Nephron progenitor cell (in vitro differentiated cells): Measurements from ENCODE around the gene LTB4R.

Source experiments
- DNase-seq: peaks from one replicate; pipeline ENCODE4 v3.0.0; 2021
- H3K27ac Mint-ChIP-seq: 2 replicates; pipeline ENCODE4 v1.8.0; 2021; ENCODE audit warnings: mild to moderate bottlenecking, moderate library complexity, mixed read lengths
- H3K27me3 Mint-ChIP-seq: 2 replicates; pipeline ENCODE4 v1.8.0; 2021; ENCODE audit warnings: mild to moderate bottlenecking, low read depth, mixed read lengths; ENCODE audit not compliant: poor library complexity
- H3K36me3 Mint-ChIP-seq: 2 replicates; pipeline ENCODE4 v1.8.0; 2021; ENCODE audit warnings: low read depth, mixed read lengths
- H3K4me1 Mint-ChIP-seq: 2 replicates; pipeline ENCODE4 v1.8.0; 2021; ENCODE audit warnings: mixed read lengths
- H3K4me3 Mint-ChIP-seq: 2 replicates; pipeline ENCODE4 v1.8.0; 2021; ENCODE audit warnings: mild to moderate bottlenecking, moderate library complexity, mixed read lengths
- H3K9me3 Mint-ChIP-seq: 2 replicates; pipeline ENCODE4 v1.8.0; 2021; ENCODE audit warnings: mild to moderate bottlenecking, moderate library complexity, mixed read lengths
- TF ChIP-seq, protein P1 (sequence below): fragments of 200-600 bp; sonication (generic); IDR thresholded peaks from 2 replicates; pipeline ENCODE4 v1.5.0; 2021; ENCODE audit warnings: antibody characterized with exemption

LTB4R gene

DNA sequence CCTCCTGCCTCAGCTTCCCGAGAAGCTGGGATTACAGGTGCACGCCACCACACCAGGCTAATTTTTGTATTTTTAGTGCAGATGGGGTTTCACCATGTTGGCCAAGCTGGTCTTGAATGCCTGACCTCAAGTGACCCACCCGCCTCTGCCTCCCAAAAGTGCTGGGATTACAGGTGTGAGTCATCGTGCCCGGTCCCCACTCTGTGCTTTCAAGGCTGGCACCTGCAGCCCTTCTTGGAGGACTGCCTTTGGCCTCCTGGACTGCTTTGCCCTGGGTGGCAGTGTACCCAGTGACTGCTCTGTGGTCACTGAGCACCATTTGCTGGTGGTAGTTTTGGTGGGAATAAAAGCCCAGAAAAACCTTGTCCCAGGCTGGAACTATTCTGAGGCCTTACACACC lies 24.3 kb upstream of the LTB4R start:
- no peaks in the 10 kb centered on the region for H3K36me3 Mint-ChIP-seq
- peaks cover 2% of the 10 kb centered on the region for H3K27me3 Mint-ChIP-seq
- no peaks in the 10 kb centered on the region for H3K9me3 Mint-ChIP-seq
- peaks cover 10% of the 10 kb centered on the region for H3K4me1 Mint-ChIP-seq
- no peak overlapping the region for H3K27ac Mint-ChIP-seq
- no peak overlapping the region for H3K4me3 Mint-ChIP-seq
- TF ChIP-seq, protein P1, sequence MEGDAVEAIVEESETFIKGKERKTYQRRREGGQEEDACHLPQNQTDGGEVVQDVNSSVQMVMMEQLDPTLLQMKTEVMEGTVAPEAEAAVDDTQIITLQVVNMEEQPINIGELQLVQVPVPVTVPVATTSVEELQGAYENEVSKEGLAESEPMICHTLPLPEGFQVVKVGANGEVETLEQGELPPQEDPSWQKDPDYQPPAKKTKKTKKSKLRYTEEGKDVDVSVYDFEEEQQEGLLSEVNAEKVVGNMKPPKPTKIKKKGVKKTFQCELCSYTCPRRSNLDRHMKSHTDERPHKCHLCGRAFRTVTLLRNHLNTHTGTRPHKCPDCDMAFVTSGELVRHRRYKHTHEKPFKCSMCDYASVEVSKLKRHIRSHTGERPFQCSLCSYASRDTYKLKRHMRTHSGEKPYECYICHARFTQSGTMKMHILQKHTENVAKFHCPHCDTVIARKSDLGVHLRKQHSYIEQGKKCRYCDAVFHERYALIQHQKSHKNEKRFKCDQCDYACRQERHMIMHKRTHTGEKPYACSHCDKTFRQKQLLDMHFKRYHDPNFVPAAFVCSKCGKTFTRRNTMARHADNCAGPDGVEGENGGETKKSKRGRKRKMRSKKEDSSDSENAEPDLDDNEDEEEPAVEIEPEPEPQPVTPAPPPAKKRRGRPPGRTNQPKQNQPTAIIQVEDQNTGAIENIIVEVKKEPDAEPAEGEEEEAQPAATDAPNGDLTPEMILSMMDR = no peak
- DNase-seq = no peak

DNA sequence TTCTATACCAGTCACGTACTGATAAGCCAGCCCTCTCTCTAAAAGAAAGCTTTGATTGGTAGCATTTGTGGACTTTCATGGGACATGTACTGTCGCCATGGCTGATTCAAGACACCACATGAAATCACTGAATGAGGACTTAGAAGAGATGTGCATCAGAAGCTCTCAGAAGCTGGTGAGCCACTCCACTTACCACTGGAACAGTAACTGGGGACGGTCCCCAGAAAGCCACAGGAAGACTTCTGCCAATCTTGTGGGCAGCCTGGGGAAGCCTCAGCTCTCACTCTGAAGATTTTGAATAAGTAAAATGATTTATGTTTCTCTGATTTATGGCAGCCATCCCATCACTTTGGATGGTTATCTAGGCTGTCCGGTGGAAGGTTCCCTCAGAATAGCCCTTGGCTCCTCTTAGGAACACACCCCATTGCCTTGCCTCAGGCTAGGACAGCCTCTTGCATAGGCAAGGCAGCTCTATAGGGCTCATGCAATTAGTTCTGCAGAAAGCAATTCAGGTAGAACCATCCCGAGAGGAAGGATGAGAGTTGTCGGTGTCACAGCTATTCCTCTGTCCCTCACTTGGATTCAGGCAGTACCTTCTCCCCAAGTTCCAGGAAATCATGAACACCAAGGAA lies 21.5 kb upstream of the LTB4R start:
- Mint-ChIP-seq H3K9me3 (no peaks in the 10 kb centered on the region), H3K27me3 (no peaks in the 10 kb centered on the region), H3K36me3 (peaks cover 6% of the 10 kb centered on the region), H3K4me3 (no peak overlapping the region), H3K27ac (peak overlapping the region; percentile 48), H3K4me1 (peaks cover 10% of the 10 kb centered on the region)
- TF ChIP-seq, protein P1 = no peak
- DNase-seq = no peak

DNA sequence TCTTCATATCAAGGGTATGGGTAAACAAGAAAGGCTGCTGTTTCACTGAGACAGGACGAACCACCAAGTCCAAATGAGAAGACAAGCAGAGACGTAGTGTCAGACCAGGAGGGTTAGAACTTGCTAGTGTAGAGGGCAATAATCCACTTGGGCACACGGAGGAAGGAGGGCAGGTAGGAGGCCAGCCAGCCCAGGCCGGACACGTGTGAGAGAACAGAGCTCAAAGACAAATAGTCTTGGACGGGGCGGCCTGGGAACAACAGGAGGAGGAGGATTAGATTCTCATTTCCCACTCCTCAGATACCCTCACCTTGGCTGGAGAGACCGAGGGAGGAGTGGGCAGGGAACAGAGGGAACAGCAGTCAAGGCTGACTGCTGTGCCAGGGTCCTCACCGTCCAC lies 20.6 kb upstream of the LTB4R start:
- no peaks in the 10 kb centered on the region for H3K27me3 Mint-ChIP-seq
- TF ChIP-seq, protein P1 = no peak
- no peak overlapping the region for H3K27ac Mint-ChIP-seq

DNA sequence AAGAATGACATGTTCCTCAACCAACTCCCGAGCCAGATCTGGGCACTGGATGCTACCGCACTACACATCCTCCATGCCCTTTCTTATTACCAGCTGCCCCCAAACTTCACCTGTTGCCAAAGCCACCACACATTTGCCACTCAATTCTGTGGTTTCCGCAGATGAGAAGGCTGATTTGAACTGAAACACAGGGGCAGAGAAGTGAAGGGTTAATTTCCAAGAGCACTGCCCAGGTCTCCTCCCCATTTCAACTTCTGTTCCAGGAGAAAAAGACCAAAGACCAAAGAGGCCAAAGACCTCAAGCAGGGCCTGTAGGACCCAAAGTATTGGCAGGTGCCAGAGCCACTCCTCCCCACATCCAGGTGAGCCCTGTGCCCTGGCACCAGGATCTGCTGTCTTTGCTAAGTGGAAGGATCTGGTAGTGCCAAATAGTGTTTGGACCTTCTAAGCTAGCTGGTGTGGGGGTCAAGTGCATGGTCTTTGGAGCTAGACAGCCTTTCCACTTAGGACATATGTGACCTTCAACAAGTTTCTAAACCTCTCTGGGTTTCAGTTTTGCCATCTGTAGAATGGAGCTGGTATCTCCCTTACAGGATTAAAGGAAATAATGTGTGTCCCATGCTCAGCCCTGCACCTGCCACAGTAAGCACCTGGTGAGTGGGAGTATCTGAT lies 19.7 kb upstream of the LTB4R start:
- Mint-ChIP-seq H3K4me1 (peaks cover 17% of the 10 kb centered on the region), H3K36me3 (peaks cover 10% of the 10 kb centered on the region), H3K27ac (no peak overlapping the region), H3K27me3 (no peaks in the 10 kb centered on the region), H3K9me3 (no peaks in the 10 kb centered on the region), H3K4me3 (no peak overlapping the region)
- TF ChIP-seq, protein P1 = no peak
- DNase-seq = no peak

More for the DNA sequence above, 20.6 kb upstream of the LTB4R start:
- no peak for DNase-seq
- Mint-ChIP-seq H3K36me3 (peaks cover 10% of the 10 kb centered on the region), H3K9me3 (no peaks in the 10 kb centered on the region), H3K4me1 (peaks cover 10% of the 10 kb centered on the region), H3K4me3 (no peak overlapping the region)

DNA sequence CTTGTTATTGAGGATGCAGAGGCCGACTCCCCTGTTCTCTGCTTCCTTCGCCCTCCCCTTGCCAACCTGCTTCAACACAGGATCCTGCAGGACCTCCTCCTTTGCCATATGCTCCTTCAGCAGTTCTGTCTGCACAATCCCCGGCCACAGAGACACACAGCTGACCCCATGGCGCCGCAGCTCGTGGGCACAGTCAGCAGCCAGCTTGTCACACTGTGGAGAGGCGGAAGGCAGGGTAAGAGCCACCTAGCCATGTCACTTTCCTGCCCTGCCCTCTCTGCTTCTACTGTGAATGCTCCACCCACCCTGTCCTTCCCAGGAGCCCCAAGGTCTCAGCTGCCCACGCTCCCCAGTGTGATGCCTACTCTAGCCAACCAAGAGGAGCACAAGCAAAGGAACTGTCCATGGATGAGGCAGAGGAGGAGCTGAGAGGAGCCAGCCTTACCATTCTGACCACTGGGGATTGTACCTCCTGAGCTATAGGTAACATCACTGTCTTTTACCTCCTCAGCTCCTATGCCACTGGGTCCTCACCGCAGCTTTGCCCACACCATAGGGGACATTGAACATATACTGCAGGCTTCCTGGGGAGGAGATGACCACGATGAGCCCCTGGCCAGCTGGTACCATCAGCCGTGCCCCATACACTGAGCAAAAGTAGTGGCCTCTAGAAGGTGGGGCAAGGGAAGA lies 19.0 kb upstream of the LTB4R start:
- no peak overlapping the region for H3K27ac Mint-ChIP-seq
- no peaks in the 10 kb centered on the region for H3K9me3 Mint-ChIP-seq
- H3K4me1 Mint-ChIP-seq = peaks cover 22% of the 10 kb centered on the region
- DNase-seq = no peak
- TF ChIP-seq, protein P1 = no peak
- no peaks in the 10 kb centered on the region for H3K27me3 Mint-ChIP-seq
- H3K4me3 Mint-ChIP-seq = no peak overlapping the region
- peaks cover 10% of the 10 kb centered on the region for H3K36me3 Mint-ChIP-seq
